ENCODE data around the gene SALL3.
"Not testable (repeated sequence)": the region's sequence is repeated elsewhere in the genome, so short reads cannot be mapped to it uniquely, and the experiment has no call there.

SALL3 gene

DNA sequence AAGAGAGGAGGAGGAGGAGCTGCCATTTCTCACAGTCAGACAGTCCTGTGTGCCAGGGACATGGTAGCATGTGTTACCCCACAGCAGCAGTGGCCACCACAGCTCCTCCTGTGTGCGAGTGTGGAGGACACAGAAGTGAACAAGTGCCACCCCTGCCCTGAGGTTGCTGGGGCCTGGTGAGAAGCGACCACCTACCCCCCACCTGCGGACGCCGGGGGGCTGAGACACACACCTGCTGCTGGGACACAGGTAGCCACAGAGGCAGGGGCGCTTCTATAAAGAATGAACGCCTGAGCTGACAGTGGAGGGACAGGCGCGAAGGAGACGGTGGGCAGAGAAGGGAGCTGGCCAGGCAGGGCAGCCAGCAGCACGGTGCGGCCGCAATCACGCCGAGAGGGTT is 32.3 kb upstream of the SALL3 start:
- Histone ChIP-seq H3K27me3 (replicated peaks; ENCODE audit: control insufficient read depth, insufficient read depth, low read length) (no peaks in the 10 kb centered on the region), H3K4me3 (ENCODE audit: low read length) (no peak overlapping the region), H3K4me1 (ENCODE audit: control insufficient read depth, insufficient read depth, low read length) (no peaks in the 10 kb centered on the region), H3K36me3 (ENCODE audit: control insufficient read depth, insufficient read depth, low read length, severe bottlenecking) (no peaks in the 10 kb centered on the region), H3K9ac (ENCODE audit: low read length) (no peak overlapping the region), H3K9me3 (ENCODE audit: control insufficient read depth, low read length) (peaks cover 5% of the 10 kb centered on the region)
- no peak for DNase-seq (ENCODE audit: low read depth)

DNA sequence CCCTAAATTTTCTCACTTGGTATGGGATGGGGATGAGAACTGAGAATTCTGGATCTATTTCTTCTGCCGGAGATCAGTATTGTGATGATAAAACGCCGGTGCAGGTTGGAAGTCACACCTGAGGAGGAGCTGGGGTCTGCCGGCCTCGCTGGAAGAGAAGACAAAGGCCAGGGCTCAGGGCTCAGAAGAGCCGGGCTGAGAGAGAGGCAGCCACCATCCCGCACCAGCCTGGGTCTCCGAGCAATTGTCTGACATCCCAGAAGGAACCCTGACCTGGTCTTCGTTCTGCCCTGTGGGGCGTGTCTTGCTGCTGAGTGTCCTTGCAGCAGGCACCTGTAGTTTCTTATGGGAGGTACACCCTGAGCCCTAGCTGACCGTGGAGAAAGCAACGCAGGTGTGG is 31.4 kb upstream of the SALL3 start:
- Histone ChIP-seq H3K4me1 (ENCODE audit: control insufficient read depth, insufficient read depth, low read length) (no peaks in the 10 kb centered on the region), H3K27me3 (replicated peaks; ENCODE audit: control insufficient read depth, insufficient read depth, low read length) (no peaks in the 10 kb centered on the region), H3K36me3 (ENCODE audit: control insufficient read depth, insufficient read depth, low read length, severe bottlenecking) (no peaks in the 10 kb centered on the region), H3K9ac (ENCODE audit: low read length) (no peak overlapping the region), H3K4me3 (ENCODE audit: low read length) (no peak overlapping the region), H3K9me3 (ENCODE audit: control insufficient read depth, low read length) (peaks cover 5% of the 10 kb centered on the region)
- DNase-seq (ENCODE audit: low read depth), result no peak

- Histone ChIP-seq H3K4me1 (ENCODE audit: control insufficient read depth, insufficient read depth, low read length) (no peaks in the 10 kb centered on the region), H3K9ac (ENCODE audit: low read length) (no peak overlapping the region), H3K36me3 (ENCODE audit: control insufficient read depth, insufficient read depth, low read length, severe bottlenecking) (no peaks in the 10 kb centered on the region), H3K27me3 (replicated peaks; ENCODE audit: control insufficient read depth, insufficient read depth, low read length) (no peaks in the 10 kb centered on the region), H3K4me3 (ENCODE audit: low read length) (no peak overlapping the region), H3K9me3 (ENCODE audit: control insufficient read depth, low read length) (peaks cover 5% of the 10 kb centered on the region)
- no peak for DNase-seq (ENCODE audit: low read depth)
These were observed 30.9 kb upstream of the SALL3 start for GRCh38 chr18:78948707-78949106.

- no peak for DNase-seq (ENCODE audit: low read depth)
- no peak overlapping the region for H3K4me3 ChIP-seq (ENCODE audit: low read length)
- H3K9me3 ChIP-seq (ENCODE audit: control insufficient read depth, low read length), result peaks cover 5% of the 10 kb centered on the region
- no peaks in the 10 kb centered on the region for H3K27me3 ChIP-seq (replicated peaks; ENCODE audit: control insufficient read depth, insufficient read depth, low read length)
- H3K9ac ChIP-seq (ENCODE audit: low read length), result no peak overlapping the region
- no peaks in the 10 kb centered on the region for H3K36me3 ChIP-seq (ENCODE audit: control insufficient read depth, insufficient read depth, low read length, severe bottlenecking)
- H3K4me1 ChIP-seq (ENCODE audit: control insufficient read depth, insufficient read depth, low read length), result no peaks in the 10 kb centered on the region
These were observed 30.4 kb upstream of the SALL3 start for GRCh38 chr18:78949216-78949615.

GRCh38 chr18:78950386-78950785 is 29.2 kb upstream of the SALL3 start:
- Histone ChIP-seq H3K9me3 (ENCODE audit: control insufficient read depth, low read length) (peaks cover 5% of the 10 kb centered on the region), H3K4me3 (ENCODE audit: low read length) (no peak overlapping the region), H3K4me1 (ENCODE audit: control insufficient read depth, insufficient read depth, low read length) (no peaks in the 10 kb centered on the region), H3K9ac (ENCODE audit: low read length) (no peak overlapping the region), H3K36me3 (ENCODE audit: control insufficient read depth, insufficient read depth, low read length, severe bottlenecking) (no peaks in the 10 kb centered on the region), H3K27me3 (replicated peaks; ENCODE audit: control insufficient read depth, insufficient read depth, low read length) (no peaks in the 10 kb centered on the region)
- no peak for DNase-seq (ENCODE audit: low read depth)

- Histone ChIP-seq H3K36me3 (ENCODE audit: control insufficient read depth, insufficient read depth, low read length, severe bottlenecking) (no peaks in the 10 kb centered on the region), H3K27me3 (replicated peaks; ENCODE audit: control insufficient read depth, insufficient read depth, low read length) (no peaks in the 10 kb centered on the region), H3K4me1 (ENCODE audit: control insufficient read depth, insufficient read depth, low read length) (no peaks in the 10 kb centered on the region), H3K9me3 (ENCODE audit: control insufficient read depth, low read length) (peaks cover 5% of the 10 kb centered on the region), H3K4me3 (ENCODE audit: low read length) (no peak overlapping the region), H3K9ac (ENCODE audit: low read length) (no peak overlapping the region)
- DNase-seq (ENCODE audit: low read depth), result no peak
These were observed 26.1 kb upstream of the SALL3 start for GRCh38 chr18:78953566-78953965.

GRCh38 chr18:78955051-78955450 is 24.6 kb upstream of the SALL3 start:
- H3K36me3 ChIP-seq (ENCODE audit: control insufficient read depth, insufficient read depth, low read length, severe bottlenecking), result no peaks in the 10 kb centered on the region
- H3K4me1 ChIP-seq (ENCODE audit: control insufficient read depth, insufficient read depth, low read length), result no peaks in the 10 kb centered on the region
- DNase-seq (ENCODE audit: low read depth), result no peak
- peaks cover 5% of the 10 kb centered on the region for H3K9me3 ChIP-seq (ENCODE audit: control insufficient read depth, low read length)
- no peak overlapping the region for H3K4me3 ChIP-seq (ENCODE audit: low read length)
- no peaks in the 10 kb centered on the region for H3K27me3 ChIP-seq (replicated peaks; ENCODE audit: control insufficient read depth, insufficient read depth, low read length)
- H3K9ac ChIP-seq (ENCODE audit: low read length), result no peak overlapping the region

DNA sequence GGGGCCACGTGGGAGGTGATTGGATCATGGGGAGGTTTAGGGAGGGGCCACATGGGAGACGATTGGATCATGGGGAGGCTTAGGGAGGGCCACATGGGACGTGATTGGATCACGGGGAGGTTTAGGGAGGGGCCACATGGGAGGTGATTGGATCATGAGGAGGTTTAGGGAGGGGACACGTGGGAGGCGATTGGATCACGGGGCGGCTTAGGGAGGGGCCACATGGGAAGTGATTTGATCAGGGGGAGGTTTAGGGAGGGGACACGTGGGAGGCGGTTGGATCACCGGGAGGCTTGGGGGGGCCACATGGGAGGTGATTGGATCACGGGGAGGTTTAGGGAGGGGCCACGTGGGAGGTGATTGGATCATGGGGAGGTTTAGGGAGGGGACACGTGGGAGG is 22.5 kb upstream of the SALL3 start:
- no peak overlapping the region for H3K9ac ChIP-seq (ENCODE audit: low read length)
- no peaks in the 10 kb centered on the region for H3K27me3 ChIP-seq (replicated peaks; ENCODE audit: control insufficient read depth, insufficient read depth, low read length)
- no peak overlapping the region for H3K4me3 ChIP-seq (ENCODE audit: low read length)
- no peaks in the 10 kb centered on the region for H3K36me3 ChIP-seq (ENCODE audit: control insufficient read depth, insufficient read depth, low read length, severe bottlenecking)
- no peaks in the 10 kb centered on the region for H3K4me1 ChIP-seq (ENCODE audit: control insufficient read depth, insufficient read depth, low read length)
- no peak for DNase-seq (ENCODE audit: low read depth)
- H3K9me3 ChIP-seq (ENCODE audit: control insufficient read depth, low read length), result no peaks in the 10 kb centered on the region

- no peaks in the 10 kb centered on the region for H3K27me3 ChIP-seq (replicated peaks; ENCODE audit: control insufficient read depth, insufficient read depth, low read length)
- no peaks in the 10 kb centered on the region for H3K4me1 ChIP-seq (ENCODE audit: control insufficient read depth, insufficient read depth, low read length)
- H3K9me3 ChIP-seq (ENCODE audit: control insufficient read depth, low read length), result no peaks in the 10 kb centered on the region
- no peaks in the 10 kb centered on the region for H3K36me3 ChIP-seq (ENCODE audit: control insufficient read depth, insufficient read depth, low read length, severe bottlenecking)
- DNase-seq (ENCODE audit: low read depth), result no peak
- H3K4me3 ChIP-seq (ENCODE audit: low read length), result no peak overlapping the region
- no peak overlapping the region for H3K9ac ChIP-seq (ENCODE audit: low read length)
These were observed 18.9 kb upstream of the SALL3 start for GRCh38 chr18:78960709-78961108.

GRCh38 chr18:78962098-78962497 is 17.5 kb upstream of the SALL3 start:
- Histone ChIP-seq H3K4me3 (ENCODE audit: low read length) (no peak overlapping the region), H3K27me3 (replicated peaks; ENCODE audit: control insufficient read depth, insufficient read depth, low read length) (no peaks in the 10 kb centered on the region), H3K9ac (ENCODE audit: low read length) (no peak overlapping the region), H3K9me3 (ENCODE audit: control insufficient read depth, low read length) (no peaks in the 10 kb centered on the region), H3K36me3 (ENCODE audit: control insufficient read depth, insufficient read depth, low read length, severe bottlenecking) (no peaks in the 10 kb centered on the region), H3K4me1 (ENCODE audit: control insufficient read depth, insufficient read depth, low read length) (no peaks in the 10 kb centered on the region)
- no peak for DNase-seq (ENCODE audit: low read depth)

DNA sequence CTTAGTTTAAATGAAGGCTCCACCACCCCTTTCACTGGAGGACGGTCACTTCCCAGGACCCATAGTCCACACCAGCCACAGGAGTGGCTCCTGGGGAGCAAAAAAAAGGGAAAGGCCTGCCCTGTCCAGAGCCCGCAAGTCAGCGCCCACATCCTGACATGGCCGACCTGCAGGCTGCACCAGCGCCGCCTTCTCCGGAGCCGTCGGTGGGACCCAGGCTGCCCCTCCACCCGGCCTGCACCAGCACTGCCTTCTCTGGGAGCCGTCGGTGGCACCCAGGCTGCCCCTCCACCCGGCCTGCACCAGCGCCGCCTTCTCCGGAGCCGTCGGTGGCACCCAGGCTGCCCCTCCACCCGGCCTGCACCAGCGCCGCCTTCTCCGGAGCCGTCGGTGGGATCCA is 14.9 kb upstream of the SALL3 start:
- H3K4me3 ChIP-seq (ENCODE audit: low read length); H3K9me3 ChIP-seq (ENCODE audit: control insufficient read depth, low read length); H3K4me1 ChIP-seq (ENCODE audit: control insufficient read depth, insufficient read depth, low read length); DNase-seq (ENCODE audit: low read depth); H3K36me3 ChIP-seq (ENCODE audit: control insufficient read depth, insufficient read depth, low read length, severe bottlenecking); H3K9ac ChIP-seq (ENCODE audit: low read length); H3K27me3 ChIP-seq (replicated peaks; ENCODE audit: control insufficient read depth, insufficient read depth, low read length): not testable (repeated sequence)

GRCh38 chr18:78965260-78965659 is 14.4 kb upstream of the SALL3 start:
- no peak overlapping the region for H3K9ac ChIP-seq (ENCODE audit: low read length)
- H3K36me3 ChIP-seq (ENCODE audit: control insufficient read depth, insufficient read depth, low read length, severe bottlenecking), result no peaks in the 10 kb centered on the region
- no peak overlapping the region for H3K4me3 ChIP-seq (ENCODE audit: low read length)
- H3K27me3 ChIP-seq (replicated peaks; ENCODE audit: control insufficient read depth, insufficient read depth, low read length), result peaks cover 8% of the 10 kb centered on the region
- H3K9me3 ChIP-seq (ENCODE audit: control insufficient read depth, low read length), result no peaks in the 10 kb centered on the region
- DNase-seq (ENCODE audit: low read depth), result no peak
- no peaks in the 10 kb centered on the region for H3K4me1 ChIP-seq (ENCODE audit: control insufficient read depth, insufficient read depth, low read length)

Measured in adipocyte (in vitro differentiated cells).